Thoracic aorta endothelial cell (primary cell): ENCODE data around the gene NELFCD. TPM values are rescaled to one million over a fixed set of nuclear protein-coding genes. Genes with fewer than 3 reads are reported as not detected.

Experiments
- total RNA-seq: library from RNA; depleted of rRNA; stranded (reverse); fragments of >200 nt; gene quantifications from 2 replicates; pipeline ENCODE4 v1.2.3, GENCODE V29; 2012

Gene NELFCD
- 63.0 and 69.4 TPM in 2 replicates for total RNA-seq

GRCh38 chr20:58980711-58981627 lies at the start of gene NELFCD:
Gene NELFCD, plus strand, starts transcription at chr20:58981256. Its CDS starts 54 bp downstream, at chr20:58981310.

GRCh38 chr20:59006864-59007664 lies 26.0 kb downstream of the NELFCD start, which contains the start of gene CTSZ:
Gene CTSZ, minus strand, starts transcription at chr20:59007254. Its CDS starts 126 bp downstream, at chr20:59007128.

GRCh38 chr20:59019217-59019616 lies 38.2 kb downstream of the NELFCD start, which contains the start of gene TUBB1:
Gene TUBB1, plus strand, starts transcription at chr20:59019429. Its CDS starts 94 bp downstream, at chr20:59019523.

GRCh38 chr20:59032023-59032712 lies 51.1 kb downstream of the NELFCD start, which contains the start of gene ATP5F1E:
Gene ATP5F1E, minus strand, starts transcription at chr20:59032335. Its CDS starts 84 bp downstream, at chr20:59032251.

GRCh38 chr20:59042151-59042795 lies 61.2 kb downstream of the NELFCD start, which contains the start of gene PRELID3B:
Gene PRELID3B, minus strand, starts transcription at chr20:59042786. Its CDS starts 56 bp downstream, at chr20:59042730.

Other genes starting within 250 kb of the NELFCD start
- gene GNAS-AS1, start 130.4 kb upstream of the NELFCD start, total RNA-seq, result 0.57 and 0.66 TPM in 2 replicates
- 454 and 494 TPM in 2 replicates for gene GNAS, start 128.5 kb upstream of the NELFCD start, total RNA-seq
- gene CTSZ, start 26.0 kb downstream of the NELFCD start, total RNA-seq, result 136 and 143 TPM in 2 replicates
- gene TUBB1, start 38.2 kb downstream of the NELFCD start, total RNA-seq, result not detected in 2 replicates
- 20.2 and 32.3 TPM in 2 replicates for gene ATP5F1E, start 51.1 kb downstream of the NELFCD start, total RNA-seq
- 78.5 and 86.7 TPM in 2 replicates for gene PRELID3B, start 61.5 kb downstream of the NELFCD start, total RNA-seq
- gene ZNF831, start 182.6 kb downstream of the NELFCD start, total RNA-seq, result not detected in 2 replicates